ENCODE results near the gene UBE2B. TPM values are rescaled to one million over a fixed set of nuclear protein-coding genes. Genes with fewer than 3 reads are reported as not detected.

The UBE2B gene
- total and polyA plus RNA-seq, 2 experiments from 2014 or later, result 19.3 to 184 TPM

DNA sequence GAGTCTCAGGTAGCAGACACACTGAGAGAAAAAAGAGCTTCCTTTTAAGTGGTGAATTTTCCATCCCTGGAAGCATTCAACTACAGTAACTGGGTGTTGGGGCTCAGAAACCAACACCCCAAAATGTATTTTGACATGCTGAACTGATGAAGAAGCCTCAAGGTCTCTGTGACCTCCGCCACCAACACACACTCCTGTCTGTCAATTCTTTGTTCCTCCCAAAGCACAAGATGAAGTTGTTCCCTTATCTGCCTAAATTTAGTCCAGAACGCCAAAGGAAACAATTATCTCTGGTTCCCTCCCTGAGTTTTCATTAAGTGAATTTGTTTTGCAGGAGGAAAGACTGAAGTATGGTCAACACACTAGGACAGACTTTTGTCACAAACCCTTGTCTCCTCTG is 41.7 kb downstream of the UBE2B start:
- peaks cover 3% of the 10 kb centered on the region for H3K27me3 Mint-ChIP-seq (ENCODE audit: insufficient read depth, low read depth, poor library complexity)
- no peak for TF ChIP-seq STAT1 (IDR thresholded peaks at IDR 0.05; ENCODE audit: unreplicated experiment)
- no peak for TF ChIP-seq JUNB (IDR thresholded peaks at IDR 0.05; ENCODE audit: unreplicated experiment)
- TF ChIP-seq, protein P1, sequence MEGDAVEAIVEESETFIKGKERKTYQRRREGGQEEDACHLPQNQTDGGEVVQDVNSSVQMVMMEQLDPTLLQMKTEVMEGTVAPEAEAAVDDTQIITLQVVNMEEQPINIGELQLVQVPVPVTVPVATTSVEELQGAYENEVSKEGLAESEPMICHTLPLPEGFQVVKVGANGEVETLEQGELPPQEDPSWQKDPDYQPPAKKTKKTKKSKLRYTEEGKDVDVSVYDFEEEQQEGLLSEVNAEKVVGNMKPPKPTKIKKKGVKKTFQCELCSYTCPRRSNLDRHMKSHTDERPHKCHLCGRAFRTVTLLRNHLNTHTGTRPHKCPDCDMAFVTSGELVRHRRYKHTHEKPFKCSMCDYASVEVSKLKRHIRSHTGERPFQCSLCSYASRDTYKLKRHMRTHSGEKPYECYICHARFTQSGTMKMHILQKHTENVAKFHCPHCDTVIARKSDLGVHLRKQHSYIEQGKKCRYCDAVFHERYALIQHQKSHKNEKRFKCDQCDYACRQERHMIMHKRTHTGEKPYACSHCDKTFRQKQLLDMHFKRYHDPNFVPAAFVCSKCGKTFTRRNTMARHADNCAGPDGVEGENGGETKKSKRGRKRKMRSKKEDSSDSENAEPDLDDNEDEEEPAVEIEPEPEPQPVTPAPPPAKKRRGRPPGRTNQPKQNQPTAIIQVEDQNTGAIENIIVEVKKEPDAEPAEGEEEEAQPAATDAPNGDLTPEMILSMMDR (conservative IDR thresholded peaks at IDR 0.05; ENCODE audit: low read depth in 2 of 2), result no peak
- no peak for TF ChIP-seq EZH2phosphoT487 (IDR thresholded peaks at IDR 0.05; ENCODE audit: unreplicated experiment)
- TF ChIP-seq ZNF331 (CRISPR knock-in tag; IDR thresholded peaks at IDR 0.05; ENCODE audit: low read depth), result no peak
- TF ChIP-seq, protein P2, sequence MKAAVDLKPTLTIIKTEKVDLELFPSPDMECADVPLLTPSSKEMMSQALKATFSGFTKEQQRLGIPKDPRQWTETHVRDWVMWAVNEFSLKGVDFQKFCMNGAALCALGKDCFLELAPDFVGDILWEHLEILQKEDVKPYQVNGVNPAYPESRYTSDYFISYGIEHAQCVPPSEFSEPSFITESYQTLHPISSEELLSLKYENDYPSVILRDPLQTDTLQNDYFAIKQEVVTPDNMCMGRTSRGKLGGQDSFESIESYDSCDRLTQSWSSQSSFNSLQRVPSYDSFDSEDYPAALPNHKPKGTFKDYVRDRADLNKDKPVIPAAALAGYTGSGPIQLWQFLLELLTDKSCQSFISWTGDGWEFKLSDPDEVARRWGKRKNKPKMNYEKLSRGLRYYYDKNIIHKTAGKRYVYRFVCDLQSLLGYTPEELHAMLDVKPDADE (IDR thresholded peaks at IDR 0.05), result no peak
- TF ChIP-seq NANOG (IDR thresholded peaks at IDR 0.05; ENCODE audit: borderline replicate concordance), result no peak
- TF ChIP-seq CREB1 (CRISPR knock-in tag; IDR thresholded peaks at IDR 0.05; ENCODE audit: low read depth), result no peak
- no peak for TF ChIP-seq POLR2AphosphoS5 (IDR thresholded peaks at IDR 0.05; ENCODE audit: low read depth)
- TF ChIP-seq, protein P3, sequence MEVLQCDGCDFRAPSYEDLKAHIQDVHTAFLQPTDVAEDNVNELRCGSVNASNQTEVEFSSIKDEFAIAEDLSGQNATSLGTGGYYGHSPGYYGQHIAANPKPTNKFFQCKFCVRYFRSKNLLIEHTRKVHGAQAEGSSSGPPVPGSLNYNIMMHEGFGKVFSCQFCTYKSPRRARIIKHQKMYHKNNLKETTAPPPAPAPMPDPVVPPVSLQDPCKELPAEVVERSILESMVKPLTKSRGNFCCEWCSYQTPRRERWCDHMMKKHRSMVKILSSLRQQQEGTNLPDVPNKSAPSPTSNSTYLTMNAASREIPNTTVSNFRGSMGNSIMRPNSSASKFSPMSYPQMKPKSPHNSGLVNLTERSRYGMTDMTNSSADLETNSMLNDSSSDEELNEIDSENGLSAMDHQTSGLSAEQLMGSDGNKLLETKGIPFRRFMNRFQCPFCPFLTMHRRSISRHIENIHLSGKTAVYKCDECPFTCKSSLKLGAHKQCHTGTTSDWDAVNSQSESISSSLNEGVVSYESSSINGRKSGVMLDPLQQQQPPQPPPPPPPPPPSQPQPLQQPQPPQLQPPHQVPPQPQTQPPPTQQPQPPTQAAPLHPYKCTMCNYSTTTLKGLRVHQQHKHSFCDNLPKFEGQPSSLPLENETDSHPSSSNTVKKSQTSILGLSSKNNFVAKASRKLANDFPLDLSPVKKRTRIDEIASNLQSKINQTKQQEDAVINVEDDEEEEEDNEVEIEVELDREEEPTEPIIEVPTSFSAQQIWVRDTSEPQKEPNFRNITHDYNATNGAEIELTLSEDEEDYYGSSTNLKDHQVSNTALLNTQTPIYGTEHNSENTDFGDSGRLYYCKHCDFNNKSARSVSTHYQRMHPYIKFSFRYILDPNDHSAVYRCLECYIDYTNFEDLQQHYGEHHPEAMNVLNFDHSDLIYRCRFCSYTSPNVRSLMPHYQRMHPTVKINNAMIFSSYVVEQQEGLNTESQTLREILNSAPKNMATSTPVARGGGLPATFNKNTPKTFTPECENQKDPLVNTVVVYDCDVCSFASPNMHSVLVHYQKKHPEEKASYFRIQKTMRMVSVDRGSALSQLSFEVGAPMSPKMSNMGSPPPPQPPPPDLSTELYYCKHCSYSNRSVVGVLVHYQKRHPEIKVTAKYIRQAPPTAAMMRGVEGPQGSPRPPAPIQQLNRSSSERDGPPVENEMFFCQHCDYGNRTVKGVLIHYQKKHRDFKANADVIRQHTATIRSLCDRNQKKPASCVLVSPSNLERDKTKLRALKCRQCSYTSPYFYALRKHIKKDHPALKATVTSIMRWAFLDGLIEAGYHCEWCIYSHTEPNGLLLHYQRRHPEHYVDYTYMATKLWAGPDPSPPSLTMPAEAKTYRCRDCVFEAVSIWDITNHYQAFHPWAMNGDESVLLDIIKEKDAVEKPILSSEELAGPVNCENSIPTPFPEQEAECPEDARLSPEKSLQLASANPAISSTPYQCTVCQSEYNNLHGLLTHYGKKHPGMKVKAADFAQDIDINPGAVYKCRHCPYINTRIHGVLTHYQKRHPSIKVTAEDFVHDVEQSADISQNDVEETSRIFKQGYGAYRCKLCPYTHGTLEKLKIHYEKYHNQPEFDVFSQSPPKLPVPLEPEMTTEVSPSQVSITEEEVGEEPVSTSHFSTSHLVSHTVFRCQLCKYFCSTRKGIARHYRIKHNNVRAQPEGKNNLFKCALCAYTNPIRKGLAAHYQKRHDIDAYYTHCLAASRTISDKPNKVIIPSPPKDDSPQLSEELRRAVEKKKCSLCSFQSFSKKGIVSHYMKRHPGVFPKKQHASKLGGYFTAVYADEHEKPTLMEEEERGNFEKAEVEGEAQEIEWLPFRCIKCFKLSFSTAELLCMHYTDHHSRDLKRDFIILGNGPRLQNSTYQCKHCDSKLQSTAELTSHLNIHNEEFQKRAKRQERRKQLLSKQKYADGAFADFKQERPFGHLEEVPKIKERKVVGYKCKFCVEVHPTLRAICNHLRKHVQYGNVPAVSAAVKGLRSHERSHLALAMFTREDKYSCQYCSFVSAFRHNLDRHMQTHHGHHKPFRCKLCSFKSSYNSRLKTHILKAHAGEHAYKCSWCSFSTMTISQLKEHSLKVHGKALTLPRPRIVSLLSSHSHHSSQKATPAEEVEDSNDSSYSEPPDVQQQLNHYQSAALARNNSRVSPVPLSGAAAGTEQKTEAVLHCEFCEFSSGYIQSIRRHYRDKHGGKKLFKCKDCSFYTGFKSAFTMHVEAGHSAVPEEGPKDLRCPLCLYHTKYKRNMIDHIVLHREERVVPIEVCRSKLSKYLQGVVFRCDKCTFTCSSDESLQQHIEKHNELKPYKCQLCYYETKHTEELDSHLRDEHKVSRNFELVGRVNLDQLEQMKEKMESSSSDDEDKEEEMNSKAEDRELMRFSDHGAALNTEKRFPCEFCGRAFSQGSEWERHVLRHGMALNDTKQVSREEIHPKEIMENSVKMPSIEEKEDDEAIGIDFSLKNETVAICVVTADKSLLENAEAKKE (CRISPR knock-in tag; IDR thresholded peaks at IDR 0.05), result no peak
- TF ChIP-seq ZNF114 (CRISPR knock-in tag; IDR thresholded peaks at IDR 0.05), result no peak
- TF ChIP-seq, protein P4, sequence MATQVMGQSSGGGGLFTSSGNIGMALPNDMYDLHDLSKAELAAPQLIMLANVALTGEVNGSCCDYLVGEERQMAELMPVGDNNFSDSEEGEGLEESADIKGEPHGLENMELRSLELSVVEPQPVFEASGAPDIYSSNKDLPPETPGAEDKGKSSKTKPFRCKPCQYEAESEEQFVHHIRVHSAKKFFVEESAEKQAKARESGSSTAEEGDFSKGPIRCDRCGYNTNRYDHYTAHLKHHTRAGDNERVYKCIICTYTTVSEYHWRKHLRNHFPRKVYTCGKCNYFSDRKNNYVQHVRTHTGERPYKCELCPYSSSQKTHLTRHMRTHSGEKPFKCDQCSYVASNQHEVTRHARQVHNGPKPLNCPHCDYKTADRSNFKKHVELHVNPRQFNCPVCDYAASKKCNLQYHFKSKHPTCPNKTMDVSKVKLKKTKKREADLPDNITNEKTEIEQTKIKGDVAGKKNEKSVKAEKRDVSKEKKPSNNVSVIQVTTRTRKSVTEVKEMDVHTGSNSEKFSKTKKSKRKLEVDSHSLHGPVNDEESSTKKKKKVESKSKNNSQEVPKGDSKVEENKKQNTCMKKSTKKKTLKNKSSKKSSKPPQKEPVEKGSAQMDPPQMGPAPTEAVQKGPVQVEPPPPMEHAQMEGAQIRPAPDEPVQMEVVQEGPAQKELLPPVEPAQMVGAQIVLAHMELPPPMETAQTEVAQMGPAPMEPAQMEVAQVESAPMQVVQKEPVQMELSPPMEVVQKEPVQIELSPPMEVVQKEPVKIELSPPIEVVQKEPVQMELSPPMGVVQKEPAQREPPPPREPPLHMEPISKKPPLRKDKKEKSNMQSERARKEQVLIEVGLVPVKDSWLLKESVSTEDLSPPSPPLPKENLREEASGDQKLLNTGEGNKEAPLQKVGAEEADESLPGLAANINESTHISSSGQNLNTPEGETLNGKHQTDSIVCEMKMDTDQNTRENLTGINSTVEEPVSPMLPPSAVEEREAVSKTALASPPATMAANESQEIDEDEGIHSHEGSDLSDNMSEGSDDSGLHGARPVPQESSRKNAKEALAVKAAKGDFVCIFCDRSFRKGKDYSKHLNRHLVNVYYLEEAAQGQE (IDR thresholded peaks at IDR 0.05; ENCODE audit: unreplicated experiment), result no peak
- TF ChIP-seq EZH2 (IDR thresholded peaks at IDR 0.05; ENCODE audit: low read depth, unreplicated experiment), result no peak
- Histone ChIP-seq H3K4me1 (ENCODE audit: insufficient read depth) (peaks cover 22% of the 10 kb centered on the region), H3K4me3 (peak overlapping the region; percentile 100; the same call in 1 of the 2 replicates), H3K4me2 (no peak overlapping the region), H4K20me1 (replicated peaks; ENCODE audit: insufficient read depth) (no peaks in the 10 kb centered on the region; the same call in 1 of the 2 replicates), H3K27ac (ENCODE audit: low read depth) (no peak overlapping the region), H3F3A (replicated peaks; ENCODE audit: low read depth) (peaks cover 7% of the 10 kb centered on the region), H3K36me3 (ENCODE audit: insufficient read depth) (0 out of 2 replicates have a peak, but pooled peaks cover 6% of the 10 kb centered on the region), H2AFZ (peak overlapping the region; percentile 1; the same call in 1 of the 2 replicates), H3K9me2 (ENCODE audit: insufficient read depth) (no peaks in the 10 kb centered on the region), H3K27me3 (ENCODE audit: insufficient read depth) (no peaks in the 10 kb centered on the region), H3K79me2 (replicated peaks; ENCODE audit: insufficient read depth) (peaks cover 29% of the 10 kb centered on the region)
- H3K4me3 Mint-ChIP-seq, result no peak overlapping the region
- H3K36me3 Mint-ChIP-seq (ENCODE audit: low read depth), result peaks cover 9% of the 10 kb centered on the region; the same call in 2 of the 3 replicates
- no peak overlapping the region for H3K27ac Mint-ChIP-seq
- H3K4me1 Mint-ChIP-seq, result peaks cover 25% of the 10 kb centered on the region
- DNase-seq (ENCODE audit: low spot score) (no peak), ATAC-seq (no peak)
- no peaks in the 10 kb centered on the region for H3K9me3 Mint-ChIP-seq
